Measurements from ENCODE around the gene ARHGEF19. TPM values are rescaled to one million over a fixed set of nuclear protein-coding genes. Genes with fewer than 3 reads are reported as not detected.
A peak's percentile ranks its signal among the peaks of the same experiment; 100 is the strongest.

ARHGEF19 gene
- total and polyA plus RNA-seq, 9 of the 15 experiments (the other 6 are each of a cell fraction or from before 2014, with no cell fraction given): 0.73 to 21.0 (median 5.2) TPM

DNA sequence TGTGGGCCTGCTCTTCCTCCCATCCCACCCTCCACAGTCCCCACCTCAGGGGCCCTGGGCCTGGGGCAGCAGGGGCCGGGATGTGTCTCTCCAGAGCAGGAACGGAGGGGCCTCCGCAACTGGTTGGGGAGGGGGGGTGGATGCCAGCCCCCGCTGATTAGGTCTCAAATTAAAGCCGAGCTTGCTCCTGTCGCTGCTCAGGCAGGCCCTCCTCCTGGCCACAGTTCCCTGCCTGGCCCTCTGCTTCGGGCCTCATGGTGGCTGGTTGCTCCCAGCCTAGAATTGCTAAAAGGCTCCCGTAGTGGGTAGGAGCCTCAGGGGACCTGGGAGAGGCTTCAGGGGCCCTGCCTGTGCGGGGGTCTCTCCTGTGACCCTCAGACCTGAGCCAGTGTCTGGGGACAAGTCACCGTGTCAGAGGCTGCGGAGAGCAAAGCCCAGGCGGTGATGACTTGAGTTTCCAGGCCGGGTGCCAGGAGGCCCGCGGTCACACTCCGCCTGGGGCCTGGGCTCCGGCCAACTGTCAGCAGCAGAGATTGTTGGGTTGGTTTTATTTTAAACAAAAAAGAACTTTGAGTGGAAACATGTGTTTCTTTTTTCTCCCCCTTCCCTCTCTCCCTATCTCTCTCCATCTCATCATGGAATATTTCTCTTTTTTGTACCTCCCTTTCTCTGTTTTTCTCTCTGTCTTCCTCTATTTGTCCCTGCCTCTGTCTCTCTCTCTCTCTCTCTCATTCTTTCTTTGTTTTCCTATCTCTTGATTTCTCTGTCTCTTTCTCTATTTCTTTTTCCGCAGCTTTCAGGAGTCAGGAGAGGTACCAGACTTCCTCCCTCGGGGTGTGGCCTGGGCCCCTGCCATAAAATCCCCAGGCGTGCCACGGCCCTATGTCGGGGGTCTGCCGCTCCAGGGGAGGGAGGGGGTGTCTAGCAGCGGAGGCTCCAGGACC is 36.6 kb downstream of the ARHGEF19 start (continued):
- TF ChIP-seq BHLHE40 (IDR thresholded peaks at IDR 0.05; ENCODE audit: low read length) (0 out of 2 replicates have a peak, but pooled peaks have one; percentile 22), TCF3 (CRISPR knock-in tag; IDR thresholded peaks at IDR 0.05) (no peak), ZBED1 (IDR thresholded peaks at IDR 0.05) (no peak), WHSC1 (IDR thresholded peaks at IDR 0.05; ENCODE audit: low read length) (no peak), PRMT5 (CRISPR knock-in tag; IDR thresholded peaks at IDR 0.05) (no peak), MAZ (CRISPR knock-in tag; conservative IDR thresholded peaks at IDR 0.05 in 1 of 2, IDR thresholded peaks at IDR 0.05 in 1 of 2) (0 out of 4 replicates have a peak, but pooled peaks of 1 of the 2 experiments have one; percentile 45), RFX1 (IDR thresholded peaks at IDR 0.05) (no peak), TOE1 (IDR thresholded peaks at IDR 0.05; ENCODE audit: borderline replicate concordance) (no peak), TOE1 (CRISPR knock-in tag; IDR thresholded peaks at IDR 0.05; ENCODE audit: borderline replicate concordance, low read depth) (no peak), NR3C1 (CRISPR knock-in tag; IDR thresholded peaks at IDR 0.05) (no peak), ZNF3 (CRISPR knock-in tag; IDR thresholded peaks at IDR 0.05) (no peak), HDAC1 (IDR thresholded peaks at IDR 0.05) (0 out of 4 replicates have a peak, but pooled peaks of 1 of the 2 experiments have one; percentile 39), CHD4 (IDR thresholded peaks at IDR 0.05; ENCODE audit: insufficient read depth, insufficient replicate concordance, low read depth, low read length, poor library complexity, severe bottlenecking) (no peak), ARNT (IDR thresholded peaks at IDR 0.05) (no peak; a peak in 1 of 4 replicates), NFIC (IDR thresholded peaks at IDR 0.05) (peak; percentile 85)
- TF ChIP-seq, protein P1, sequence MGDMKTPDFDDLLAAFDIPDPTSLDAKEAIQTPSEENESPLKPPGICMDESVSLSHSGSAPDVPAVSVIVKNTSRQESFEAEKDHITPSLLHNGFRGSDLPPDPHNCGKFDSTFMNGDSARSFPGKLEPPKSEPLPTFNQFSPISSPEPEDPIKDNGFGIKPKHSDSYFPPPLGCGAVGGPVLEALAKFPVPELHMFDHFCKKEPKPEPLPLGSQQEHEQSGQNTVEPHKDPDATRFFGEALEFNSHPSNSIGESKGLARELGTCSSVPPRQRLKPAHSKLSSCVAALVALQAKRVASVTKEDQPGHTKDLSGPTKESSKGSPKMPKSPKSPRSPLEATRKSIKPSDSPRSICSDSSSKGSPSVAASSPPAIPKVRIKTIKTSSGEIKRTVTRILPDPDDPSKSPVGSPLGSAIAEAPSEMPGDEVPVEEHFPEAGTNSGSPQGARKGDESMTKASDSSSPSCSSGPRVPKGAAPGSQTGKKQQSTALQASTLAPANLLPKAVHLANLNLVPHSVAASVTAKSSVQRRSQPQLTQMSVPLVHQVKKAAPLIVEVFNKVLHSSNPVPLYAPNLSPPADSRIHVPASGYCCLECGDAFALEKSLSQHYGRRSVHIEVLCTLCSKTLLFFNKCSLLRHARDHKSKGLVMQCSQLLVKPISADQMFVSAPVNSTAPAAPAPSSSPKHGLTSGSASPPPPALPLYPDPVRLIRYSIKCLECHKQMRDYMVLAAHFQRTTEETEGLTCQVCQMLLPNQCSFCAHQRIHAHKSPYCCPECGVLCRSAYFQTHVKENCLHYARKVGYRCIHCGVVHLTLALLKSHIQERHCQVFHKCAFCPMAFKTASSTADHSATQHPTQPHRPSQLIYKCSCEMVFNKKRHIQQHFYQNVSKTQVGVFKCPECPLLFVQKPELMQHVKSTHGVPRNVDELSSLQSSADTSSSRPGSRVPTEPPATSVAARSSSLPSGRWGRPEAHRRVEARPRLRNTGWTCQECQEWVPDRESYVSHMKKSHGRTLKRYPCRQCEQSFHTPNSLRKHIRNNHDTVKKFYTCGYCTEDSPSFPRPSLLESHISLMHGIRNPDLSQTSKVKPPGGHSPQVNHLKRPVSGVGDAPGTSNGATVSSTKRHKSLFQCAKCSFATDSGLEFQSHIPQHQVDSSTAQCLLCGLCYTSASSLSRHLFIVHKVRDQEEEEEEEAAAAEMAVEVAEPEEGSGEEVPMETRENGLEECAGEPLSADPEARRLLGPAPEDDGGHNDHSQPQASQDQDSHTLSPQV (IDR thresholded peaks at IDR 0.05): peak; percentile 86
- TF ChIP-seq, protein P2, sequence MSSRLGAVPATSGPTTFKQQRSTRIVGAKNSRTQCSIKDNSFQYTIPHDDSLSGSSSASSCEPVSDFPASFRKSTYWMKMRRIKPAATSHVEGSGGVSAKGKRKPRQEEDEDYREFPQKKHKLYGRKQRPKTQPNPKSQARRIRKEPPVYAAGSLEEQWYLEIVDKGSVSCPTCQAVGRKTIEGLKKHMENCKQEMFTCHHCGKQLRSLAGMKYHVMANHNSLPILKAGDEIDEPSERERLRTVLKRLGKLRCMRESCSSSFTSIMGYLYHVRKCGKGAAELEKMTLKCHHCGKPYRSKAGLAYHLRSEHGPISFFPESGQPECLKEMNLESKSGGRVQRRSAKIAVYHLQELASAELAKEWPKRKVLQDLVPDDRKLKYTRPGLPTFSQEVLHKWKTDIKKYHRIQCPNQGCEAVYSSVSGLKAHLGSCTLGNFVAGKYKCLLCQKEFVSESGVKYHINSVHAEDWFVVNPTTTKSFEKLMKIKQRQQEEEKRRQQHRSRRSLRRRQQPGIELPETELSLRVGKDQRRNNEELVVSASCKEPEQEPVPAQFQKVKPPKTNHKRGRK (tag; IDR thresholded peaks at IDR 0.05): peak; percentile 88
- TF ChIP-seq, protein P3, sequence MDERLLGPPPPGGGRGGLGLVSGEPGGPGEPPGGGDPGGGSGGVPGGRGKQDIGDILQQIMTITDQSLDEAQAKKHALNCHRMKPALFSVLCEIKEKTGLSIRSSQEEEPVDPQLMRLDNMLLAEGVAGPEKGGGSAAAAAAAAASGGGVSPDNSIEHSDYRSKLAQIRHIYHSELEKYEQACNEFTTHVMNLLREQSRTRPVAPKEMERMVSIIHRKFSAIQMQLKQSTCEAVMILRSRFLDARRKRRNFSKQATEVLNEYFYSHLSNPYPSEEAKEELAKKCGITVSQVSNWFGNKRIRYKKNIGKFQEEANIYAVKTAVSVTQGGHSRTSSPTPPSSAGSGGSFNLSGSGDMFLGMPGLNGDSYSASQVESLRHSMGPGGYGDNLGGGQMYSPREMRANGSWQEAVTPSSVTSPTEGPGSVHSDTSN (CRISPR knock-in tag; IDR thresholded peaks at IDR 0.05; ENCODE audit: low read depth): no peak
- TF ChIP-seq, protein P3 (tag; conservative IDR thresholded peaks at IDR 0.05; ENCODE audit: low read depth): no peak

Data from K562 (cell line).